GM12892 (cell line): ENCODE data around the gene TMEM141.

ENCODE experiments used
- POLR2A ChIP-seq: IDR thresholded peaks from 2 replicates; pipeline ENCODE4 v1.6.1; 2011; ENCODE audit warnings: low read depth, low read length, control low read depth
- POLR2AphosphoS5 ChIP-seq: IDR thresholded peaks from 2 replicates; pipeline ENCODE4 v1.6.1; 2011; ENCODE audit warnings: low read depth, low read length, control low read depth
- TAF1 ChIP-seq: IDR thresholded peaks from 2 replicates; pipeline ENCODE4 v1.6.1; 2011; ENCODE audit warnings: low read depth, mild to moderate bottlenecking, control low read depth, low read length, borderline replicate concordance

DNA sequence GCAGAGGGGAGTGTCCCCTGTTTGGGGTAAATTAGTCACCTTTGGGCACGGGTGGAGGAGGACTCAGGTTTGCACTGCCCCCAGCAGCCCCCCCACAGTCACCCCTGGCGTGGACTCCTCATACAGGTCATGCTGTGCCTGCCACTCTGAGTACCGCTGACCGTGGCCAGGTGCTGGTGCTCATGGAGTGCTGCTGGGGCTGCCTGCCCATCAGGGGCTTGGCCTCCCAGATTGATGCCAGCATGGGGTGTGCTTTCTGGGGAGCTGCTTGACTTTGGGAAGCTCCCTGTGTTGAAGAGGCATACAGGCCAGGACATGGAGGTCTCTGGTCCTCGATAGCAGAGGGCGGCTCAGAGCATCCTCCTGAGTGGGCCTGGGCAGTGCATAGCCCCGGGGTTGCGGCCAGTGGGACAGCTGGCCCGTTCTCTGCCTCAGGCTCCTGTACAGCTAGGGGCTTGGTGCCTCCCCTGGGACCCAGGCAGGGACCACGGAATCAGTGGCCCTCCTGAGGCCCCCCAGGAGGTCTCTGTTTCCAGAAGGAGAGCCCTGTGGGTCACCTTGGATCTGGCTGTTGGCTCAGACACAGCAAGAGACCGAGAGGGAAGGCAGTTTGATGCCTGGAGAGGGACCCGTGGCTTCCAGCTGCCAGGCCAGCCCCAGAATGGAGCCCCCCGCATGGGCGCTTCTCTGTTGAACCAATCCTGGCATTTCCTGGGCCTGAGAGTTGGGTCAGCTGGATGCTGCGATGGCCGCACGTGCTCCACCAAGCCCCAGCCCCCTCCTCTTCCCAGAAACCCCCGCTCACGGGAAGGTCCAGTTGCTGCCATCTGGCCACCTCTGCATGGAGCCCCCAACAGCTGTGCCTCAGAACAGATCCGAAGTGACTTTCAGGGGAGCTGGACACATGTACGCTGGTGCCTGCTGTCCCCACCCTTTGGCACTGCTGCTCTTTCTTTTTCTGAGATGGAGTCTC is 45.1 kb downstream of the TMEM141 start:
- no peak for TF ChIP-seq POLR2AphosphoS5
- TF ChIP-seq POLR2A = no peak
- TF ChIP-seq TAF1 = no peak
